Endothelial cell of umbilical vein (primary cell): ENCODE data around the gene COG6.

Experiments used
- EZH2 ChIP-seq: IDR thresholded peaks from 2 replicates; pipeline ENCODE4 v1.6.1; 2012; ENCODE audit warnings: borderline replicate concordance, low read depth, mild to moderate bottlenecking, moderate library complexity, low read length, inconsistent platforms; ENCODE audit not compliant: severe bottlenecking
- FOS ChIP-seq: IDR thresholded peaks from 2 replicates; pipeline ENCODE4 v1.6.1; 2011; ENCODE audit warnings: mild to moderate bottlenecking, low read length, moderate library complexity, borderline replicate concordance; ENCODE audit not compliant: insufficient read depth
- GATA2 ChIP-seq: IDR thresholded peaks from 2 replicates; pipeline ENCODE4 v1.7.0; 2011; ENCODE audit warnings: low read depth, mild to moderate bottlenecking, moderate library complexity, mixed read lengths, low read length; ENCODE audit not compliant: insufficient read length, insufficient read depth
- JUN ChIP-seq: IDR thresholded peaks from 2 replicates; pipeline ENCODE4 v1.6.1; 2011; ENCODE audit warnings: borderline replicate concordance, low read depth; ENCODE audit not compliant: insufficient read length, insufficient read depth
- MYC ChIP-seq: IDR thresholded peaks from one replicate; pipeline ENCODE4 v1.6.1; 2011; ENCODE audit warnings: mild to moderate bottlenecking, low read depth, low read length
- POLR2A ChIP-seq: IDR thresholded peaks from 2 replicates; pipeline ENCODE4 v1.6.1; 2012; ENCODE audit warnings: low read depth, mild to moderate bottlenecking, control low read depth, low read length
- POLR2AphosphoS5 ChIP-seq: IDR thresholded peaks from 2 replicates; pipeline ENCODE4 v1.6.1; 2012; ENCODE audit warnings: low read depth, mild to moderate bottlenecking, control low read depth, low read length, moderate library complexity; ENCODE audit not compliant: insufficient read depth
- TF ChIP-seq, protein P1 (sequence below), 2 donors: IDR thresholded peaks; 1 replicate in 1 of 2; 2 replicates in 1 of 2; pipeline ENCODE4 v1.5.1; 2011; ENCODE audit warnings: low read length in 2 of 2, mild to moderate bottlenecking in 2 of 2, moderate library complexity in 2 of 2, control low read depth in 1 of 2, inconsistent platforms in 1 of 2, low read depth in 1 of 2; ENCODE audit not compliant: insufficient read depth in 1 of 2; ENCODE audit errors: extremely low read depth in 1 of 2
- TF ChIP-seq, protein P2 (sequence below): IDR thresholded peaks from 2 replicates; pipeline ENCODE4 v1.6.1; 2011; ENCODE audit not compliant: insufficient read depth, insufficient read length

GRCh38 chr13:39656325-39656677 is 839 bp downstream of the COG6 start:
- TF ChIP-seq, protein P1, sequence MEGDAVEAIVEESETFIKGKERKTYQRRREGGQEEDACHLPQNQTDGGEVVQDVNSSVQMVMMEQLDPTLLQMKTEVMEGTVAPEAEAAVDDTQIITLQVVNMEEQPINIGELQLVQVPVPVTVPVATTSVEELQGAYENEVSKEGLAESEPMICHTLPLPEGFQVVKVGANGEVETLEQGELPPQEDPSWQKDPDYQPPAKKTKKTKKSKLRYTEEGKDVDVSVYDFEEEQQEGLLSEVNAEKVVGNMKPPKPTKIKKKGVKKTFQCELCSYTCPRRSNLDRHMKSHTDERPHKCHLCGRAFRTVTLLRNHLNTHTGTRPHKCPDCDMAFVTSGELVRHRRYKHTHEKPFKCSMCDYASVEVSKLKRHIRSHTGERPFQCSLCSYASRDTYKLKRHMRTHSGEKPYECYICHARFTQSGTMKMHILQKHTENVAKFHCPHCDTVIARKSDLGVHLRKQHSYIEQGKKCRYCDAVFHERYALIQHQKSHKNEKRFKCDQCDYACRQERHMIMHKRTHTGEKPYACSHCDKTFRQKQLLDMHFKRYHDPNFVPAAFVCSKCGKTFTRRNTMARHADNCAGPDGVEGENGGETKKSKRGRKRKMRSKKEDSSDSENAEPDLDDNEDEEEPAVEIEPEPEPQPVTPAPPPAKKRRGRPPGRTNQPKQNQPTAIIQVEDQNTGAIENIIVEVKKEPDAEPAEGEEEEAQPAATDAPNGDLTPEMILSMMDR (IDR thresholded peaks at IDR 0.05; ENCODE audit: extremely low read depth in 1 of 2, insufficient read depth in 1 of 2, low read depth in 1 of 2, low read length in 2 of 2): no peak
- TF ChIP-seq POLR2A: no peak
- no peak for TF ChIP-seq EZH2
- TF ChIP-seq MYC: no peak
- no peak for TF ChIP-seq JUN
- no peak for TF ChIP-seq POLR2AphosphoS5
- TF ChIP-seq, protein P2, sequence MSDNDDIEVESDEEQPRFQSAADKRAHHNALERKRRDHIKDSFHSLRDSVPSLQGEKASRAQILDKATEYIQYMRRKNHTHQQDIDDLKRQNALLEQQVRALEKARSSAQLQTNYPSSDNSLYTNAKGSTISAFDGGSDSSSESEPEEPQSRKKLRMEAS: no peak
- TF ChIP-seq FOS: no peak
- TF ChIP-seq GATA2: no peak
